Measurements from ENCODE around the gene WNT10A.

DNA sequence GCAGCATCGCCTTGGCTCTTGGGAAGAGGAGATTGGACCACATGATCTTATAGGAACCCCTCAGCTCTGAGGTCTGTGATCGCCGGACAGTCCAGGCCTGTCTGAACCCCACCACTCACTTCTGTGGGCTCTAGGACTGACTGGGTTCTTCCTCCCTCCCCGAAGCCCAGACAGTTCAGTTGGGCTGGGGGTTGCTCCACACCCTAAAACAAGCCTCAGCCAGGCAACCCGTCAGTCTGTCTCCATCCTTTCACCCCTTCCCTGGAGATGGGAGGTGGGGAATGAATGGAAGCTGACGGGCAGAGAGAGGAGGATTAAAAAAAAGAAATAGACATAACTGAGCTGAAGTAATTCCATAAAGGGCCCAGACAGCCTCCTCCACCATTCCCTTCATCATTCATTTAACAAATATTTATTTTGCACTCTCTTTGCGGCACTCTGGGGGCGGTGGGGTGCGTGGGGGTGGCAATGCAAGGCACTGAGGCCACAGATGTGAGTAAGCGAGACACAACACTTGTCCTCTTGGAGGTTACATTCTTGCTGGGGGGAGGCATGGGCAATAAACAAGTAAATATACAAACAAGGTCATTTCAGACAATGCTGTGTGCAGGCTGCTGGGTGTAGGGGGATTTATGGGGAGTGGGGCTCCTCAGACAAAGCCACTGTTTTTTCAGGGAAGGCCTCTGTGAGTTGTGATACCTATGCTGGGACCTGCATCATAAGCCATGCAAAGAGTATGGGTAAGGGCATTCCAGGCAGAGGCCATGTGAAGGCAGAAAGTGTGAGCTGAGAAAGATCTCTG is 12.9 kb downstream of the WNT10A start:
- TF ChIP-seq, protein P1, sequence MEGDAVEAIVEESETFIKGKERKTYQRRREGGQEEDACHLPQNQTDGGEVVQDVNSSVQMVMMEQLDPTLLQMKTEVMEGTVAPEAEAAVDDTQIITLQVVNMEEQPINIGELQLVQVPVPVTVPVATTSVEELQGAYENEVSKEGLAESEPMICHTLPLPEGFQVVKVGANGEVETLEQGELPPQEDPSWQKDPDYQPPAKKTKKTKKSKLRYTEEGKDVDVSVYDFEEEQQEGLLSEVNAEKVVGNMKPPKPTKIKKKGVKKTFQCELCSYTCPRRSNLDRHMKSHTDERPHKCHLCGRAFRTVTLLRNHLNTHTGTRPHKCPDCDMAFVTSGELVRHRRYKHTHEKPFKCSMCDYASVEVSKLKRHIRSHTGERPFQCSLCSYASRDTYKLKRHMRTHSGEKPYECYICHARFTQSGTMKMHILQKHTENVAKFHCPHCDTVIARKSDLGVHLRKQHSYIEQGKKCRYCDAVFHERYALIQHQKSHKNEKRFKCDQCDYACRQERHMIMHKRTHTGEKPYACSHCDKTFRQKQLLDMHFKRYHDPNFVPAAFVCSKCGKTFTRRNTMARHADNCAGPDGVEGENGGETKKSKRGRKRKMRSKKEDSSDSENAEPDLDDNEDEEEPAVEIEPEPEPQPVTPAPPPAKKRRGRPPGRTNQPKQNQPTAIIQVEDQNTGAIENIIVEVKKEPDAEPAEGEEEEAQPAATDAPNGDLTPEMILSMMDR (conservative IDR thresholded peaks at IDR 0.05; ENCODE audit: low read depth, low read length) = no peak
- TF ChIP-seq EZH2 (IDR thresholded peaks at IDR 0.05; ENCODE audit: borderline replicate concordance, low read depth, low read length, poor library complexity, severe bottlenecking) = no peak

Data from A673 (cell line).